DND-41 (cell line): ENCODE results near the gene EEF1AKMT2.
A peak's percentile ranks its signal among the peaks of the same experiment; 100 is the strongest.

Experiments used
- ATAC-seq: fragments of 200-7000 bp; cut with Tn5 transposase; 3 replicates; pipeline ENCODE4 v1.9.1; 2021; ENCODE audit warnings: low read depth; ENCODE audit not compliant: insufficient read depth
- DNase-seq: peaks from one replicate; pipeline ENCODE4 v3.0.0-alpha.2; 2020
- H2AFZ ChIP-seq: 2 replicates; pipeline ENCODE4 v1.6.0; 2012; ENCODE audit warnings: low read depth, low read length
- H3K27ac ChIP-seq: 2 replicates; pipeline ENCODE4 v1.5.1; 2012; ENCODE audit warnings: low read length, inconsistent platforms
- H3K27me3 ChIP-seq: fragments of 200-600 bp; sonication (generic); 2 replicates; pipeline ENCODE4 v1.6.0; 2012; ENCODE audit warnings: low read length, mild to moderate bottlenecking, inconsistent platforms; ENCODE audit not compliant: insufficient read depth, poor library complexity
- H3K36me3 ChIP-seq: 2 replicates; pipeline ENCODE4 v1.5.1; 2012; ENCODE audit warnings: low read length, inconsistent platforms; ENCODE audit not compliant: insufficient read depth
- H3K4me1 ChIP-seq: 2 replicates; pipeline ENCODE4 v1.5.1; 2012; ENCODE audit warnings: mild to moderate bottlenecking, low read length; ENCODE audit not compliant: insufficient read depth
- H3K4me2 ChIP-seq: 2 replicates; pipeline ENCODE4 v1.6.0; 2012; ENCODE audit warnings: mild to moderate bottlenecking, moderate library complexity, low read length, inconsistent platforms; ENCODE audit not compliant: insufficient read depth
- H3K4me3 ChIP-seq, 2 experiments: fragments of 200-600 bp in 1 of 2; shearing (Covaris generic) in 1 of 2; 2 replicates each; pipeline ENCODE4 v1.5.1; 2012 to 2016; ENCODE audit warnings: inconsistent platforms in 2 of 2, low read length in 2 of 2, mild to moderate bottlenecking in 2 of 2, low read depth in 1 of 2, moderate library complexity in 1 of 2
- H3K79me2 ChIP-seq: 2 replicates; pipeline ENCODE4 v1.6.0; 2012; ENCODE audit warnings: low read length, inconsistent platforms; ENCODE audit not compliant: insufficient read depth
- H3K9ac ChIP-seq: 2 replicates; pipeline ENCODE4 v1.6.0; 2012; ENCODE audit warnings: low read depth, mild to moderate bottlenecking, inconsistent platforms, low read length, moderate library complexity
- H3K9me3 ChIP-seq: 2 replicates; pipeline ENCODE4 v1.5.1; 2012; ENCODE audit warnings: low read length, moderate library complexity, mild to moderate bottlenecking, inconsistent platforms; ENCODE audit not compliant: insufficient read depth, severe bottlenecking
- H4K20me1 ChIP-seq: 2 replicates; pipeline ENCODE4 v1.6.0; 2012; ENCODE audit warnings: low read length; ENCODE audit not compliant: insufficient read depth
- CTCF ChIP-seq: IDR thresholded peaks from 2 replicates; pipeline ENCODE4 v1.5.1; 2012; ENCODE audit warnings: borderline replicate concordance, low read length, moderate library complexity, mild to moderate bottlenecking; ENCODE audit not compliant: poor library complexity, severe bottlenecking; ENCODE audit errors: extremely low read depth
- EZH2 ChIP-seq: IDR thresholded peaks from 3 replicates; pipeline ENCODE4 v1.6.1; 2012; ENCODE audit warnings: borderline replicate concordance, low read depth, mild to moderate bottlenecking, moderate library complexity, low read length, inconsistent platforms; ENCODE audit not compliant: severe bottlenecking

The EEF1AKMT2 gene

DNA sequence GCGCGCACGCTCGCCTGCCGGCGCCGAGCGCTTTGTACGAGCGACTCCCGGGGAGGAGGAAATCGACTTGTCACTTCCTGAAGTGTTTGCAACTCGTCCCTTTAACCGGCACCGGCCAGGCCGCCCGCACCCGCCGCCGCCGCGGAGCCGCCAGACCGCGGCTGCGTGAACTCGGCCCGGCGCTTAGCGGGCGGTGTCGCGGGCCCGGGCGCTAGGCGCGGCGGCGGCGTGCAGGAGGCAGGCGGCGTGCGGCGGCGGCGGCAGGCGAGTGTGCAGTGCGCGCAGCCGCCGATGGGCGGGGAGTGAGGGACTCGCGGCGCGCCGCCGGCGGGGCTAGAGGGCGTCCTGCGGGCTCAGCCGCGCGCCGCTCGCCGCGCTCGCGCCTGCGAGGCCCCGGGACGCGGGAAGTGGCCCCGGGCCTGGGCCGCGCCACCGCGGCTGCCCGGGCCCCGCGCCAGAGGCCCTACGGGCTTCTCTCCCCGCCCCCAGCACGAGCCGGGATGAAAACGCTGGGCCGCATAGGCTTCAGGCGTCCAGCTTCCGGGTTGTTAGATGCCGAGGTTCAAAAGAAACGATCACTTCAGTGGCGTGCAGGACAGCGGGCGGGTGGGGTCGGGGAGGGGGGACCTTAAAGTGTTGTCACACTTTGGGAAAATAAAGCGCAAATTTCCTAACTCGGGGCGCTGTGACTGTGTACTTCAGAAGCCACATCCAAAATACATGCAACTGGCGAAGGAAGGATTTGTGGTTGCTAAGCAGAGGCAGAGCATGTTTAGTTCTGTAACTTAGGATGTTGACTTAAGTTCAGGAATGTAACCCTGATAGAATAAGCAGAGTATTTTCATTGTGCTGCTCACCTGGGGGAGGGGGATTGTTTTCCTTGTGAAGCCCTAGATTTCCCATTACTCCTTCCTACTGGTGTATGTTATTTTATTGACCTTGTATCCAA lies 47.3 kb downstream of the EEF1AKMT2 start, which contains the start of gene FAM53B:
Gene FAM53B, minus strand, starts transcription at position 277 of the 949 bp plus-strand sequence. CDS start 37,665 bp downstream, outside the sequence.
- Histone ChIP-seq H3K27ac (peak within 1 kb of the TSS; percentile 84), H3K79me2 (peaks cover 47% of the 10 kb centered on the region), H3K36me3 (peaks cover 17% of the 10 kb centered on the region), H2AFZ (peak within 1 kb of the TSS; percentile 66), H3K9me3 (no peaks in the 10 kb centered on the region), H3K4me2 (peak within 1 kb of the TSS; percentile 69), H3K4me1 (peaks cover 44% of the 10 kb centered on the region), H3K27me3 (no peaks in the 10 kb centered on the region), H4K20me1 (peaks cover 15% of the 10 kb centered on the region; the same call in 1 of the 2 replicates), H3K9ac (peak within 1 kb of the TSS; percentile 90), H3K4me3 (peak within 1 kb of the TSS; percentile 72 to 74)
- DNase-seq (peak; percentile 80), ATAC-seq (peak; percentile 55)
- no peak for TF ChIP-seq CTCF

DNA sequence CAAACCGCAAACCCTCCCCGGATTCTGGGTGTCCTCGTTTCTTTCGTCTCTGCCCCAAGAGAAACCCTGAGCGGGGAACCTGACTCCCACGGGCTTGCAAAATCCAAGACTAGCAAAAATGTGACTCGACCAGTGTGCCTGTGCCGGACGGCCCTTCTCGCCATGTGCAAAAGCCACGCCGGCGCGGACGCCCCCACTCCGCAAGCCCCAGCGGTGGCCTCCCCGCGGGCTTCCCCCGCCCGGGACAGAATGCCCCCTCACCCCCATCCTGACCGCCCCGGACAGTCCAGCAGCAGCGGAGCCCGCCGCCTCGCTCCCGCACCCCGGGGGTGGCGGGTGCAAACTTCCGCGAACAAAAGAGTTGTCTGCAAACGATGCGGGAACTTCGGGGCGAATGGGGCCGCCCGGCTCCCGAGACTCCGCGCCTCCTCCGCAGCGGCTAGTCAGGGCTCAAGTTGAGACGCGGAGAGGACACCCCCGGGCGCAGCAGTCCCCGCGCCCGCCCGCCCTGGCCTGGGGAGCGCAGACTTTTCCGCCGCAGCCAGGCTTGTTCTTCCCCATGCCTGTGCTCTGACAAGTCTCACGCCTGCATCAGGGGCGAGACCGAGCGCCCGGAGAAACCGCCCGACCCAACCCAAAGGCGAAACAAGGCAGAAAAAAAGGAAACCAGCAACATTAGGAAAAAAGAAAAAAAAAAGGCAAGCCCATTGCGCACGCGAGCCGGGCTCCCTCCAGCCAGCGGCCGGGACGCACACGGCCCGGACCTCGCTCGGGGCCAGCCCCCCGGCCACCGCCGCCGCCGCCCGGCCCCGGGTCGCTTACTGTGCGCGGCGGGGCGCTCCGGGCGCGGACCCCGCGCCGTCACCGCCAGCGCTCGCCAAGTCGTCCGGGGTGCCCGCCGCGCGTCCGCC lies 48.2 kb downstream of the EEF1AKMT2 start:
- Histone ChIP-seq H3K9me3 (no peaks in the 10 kb centered on the region), H4K20me1 (peaks cover 22% of the 10 kb centered on the region; the same call in 1 of the 2 replicates), H3K4me2 (peak overlapping the region; percentile 69), H3K27me3 (no peaks in the 10 kb centered on the region), H3K4me3 (peak overlapping the region; percentile 72 to 74), H3K4me1 (peaks cover 53% of the 10 kb centered on the region), H3K36me3 (peaks cover 20% of the 10 kb centered on the region), H3K9ac (peak overlapping the region; percentile 90), H2AFZ (peak overlapping the region; percentile 60), H3K79me2 (peaks cover 56% of the 10 kb centered on the region), H3K27ac (peak overlapping the region; percentile 84)
- ATAC-seq: peak; percentile 7; the same call in 2 of the 3 replicates
- TF ChIP-seq EZH2 (no peak), CTCF (no peak)
- DNase-seq: peak; percentile 56

GRCh38 chr10:124742413-124743190 lies 49.1 kb downstream of the EEF1AKMT2 start:
- Histone ChIP-seq H3K27ac (peak overlapping the region; percentile 84), H3K4me3 (peak overlapping the region; percentile 72 to 74; a peak in 3 of 4 replicates), H3K4me1 (peaks cover 61% of the 10 kb centered on the region), H3K4me2 (peak overlapping the region; percentile 69), H3K9ac (peak overlapping the region; percentile 90), H4K20me1 (peaks cover 28% of the 10 kb centered on the region; the same call in 1 of the 2 replicates), H3K79me2 (peaks cover 64% of the 10 kb centered on the region), H2AFZ (peak overlapping the region; percentile 50), H3K27me3 (no peaks in the 10 kb centered on the region), H3K36me3 (peaks cover 14% of the 10 kb centered on the region), H3K9me3 (no peaks in the 10 kb centered on the region)
- peak; percentile 43 for DNase-seq
- no peak for ATAC-seq
- TF ChIP-seq CTCF: peak; percentile 44
- TF ChIP-seq EZH2: no peak
